Iris pigment epithelial cell (primary cell): ENCODE data around the gene DPRX.
"Not testable (repeated sequence)": the region's sequence is repeated elsewhere in the genome, so short reads cannot be mapped to it uniquely, and the experiment has no call there.

Experiments
- DNase-seq: peaks from one replicate; pipeline ENCODE4 v3.0.0-alpha.2; 2011; ENCODE audit warnings: low read depth

DPRX gene

DNA sequence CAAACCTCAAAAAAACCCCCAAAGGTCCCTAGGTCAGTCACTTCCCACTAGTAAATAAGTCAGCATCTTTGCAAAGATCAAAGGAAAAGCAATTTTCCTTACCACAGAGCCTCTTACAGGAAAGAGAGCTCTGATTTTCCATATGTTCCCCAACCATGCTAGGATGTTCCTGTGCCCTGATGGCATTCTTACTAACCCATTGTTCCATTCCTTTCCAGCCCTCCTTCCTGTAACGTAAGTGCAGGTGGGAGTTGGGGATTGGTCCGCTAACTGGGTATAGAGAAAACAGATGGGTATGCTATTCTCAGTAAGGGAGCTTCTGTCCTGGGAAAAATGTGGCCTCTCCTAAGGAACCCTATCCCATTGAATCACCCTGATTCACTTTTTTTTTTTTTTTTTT lies 14.3 kb downstream of the DPRX start:
- no peak for DNase-seq

DNA sequence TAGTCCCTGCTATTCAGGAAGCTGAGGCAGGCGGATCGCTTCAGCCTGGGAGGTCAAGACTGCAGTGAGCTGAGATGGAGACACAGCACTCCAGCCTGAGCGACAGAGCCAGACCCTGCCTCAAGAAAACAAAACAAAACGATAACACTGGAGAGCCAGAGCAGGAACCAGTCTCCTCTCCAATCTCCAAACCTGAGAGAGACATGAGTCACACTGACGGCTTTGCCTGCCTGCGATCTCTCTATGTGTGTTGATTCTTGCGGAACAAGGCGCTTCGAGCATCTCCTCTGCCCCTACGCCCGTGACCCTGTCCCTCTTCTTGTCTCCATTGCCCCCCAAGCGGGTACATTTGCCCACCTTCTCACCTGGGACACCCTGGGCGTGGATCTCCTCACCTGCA lies 15.6 kb downstream of the DPRX start:
- no peak for DNase-seq

DNA sequence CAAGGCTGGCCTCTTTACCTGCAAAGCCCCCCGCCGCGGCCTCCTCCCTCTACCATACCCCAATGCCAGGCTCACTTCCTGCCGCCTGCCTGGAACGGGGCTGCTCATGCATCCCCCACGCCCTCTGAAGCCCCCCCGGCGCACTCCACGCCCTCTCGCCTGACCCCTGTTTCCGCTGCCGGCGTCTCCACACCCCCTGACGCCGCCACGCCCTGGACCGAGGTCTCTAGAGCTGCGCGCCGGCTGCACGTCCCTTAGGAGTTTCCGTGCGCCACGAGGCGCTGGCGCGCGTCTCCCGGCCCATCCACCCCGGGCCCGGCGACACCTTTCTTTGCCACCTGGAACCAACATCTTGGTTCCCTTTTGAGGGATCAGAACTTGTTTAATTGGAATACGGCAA lies 16.0 kb downstream of the DPRX start:
- no peak for DNase-seq

DNA sequence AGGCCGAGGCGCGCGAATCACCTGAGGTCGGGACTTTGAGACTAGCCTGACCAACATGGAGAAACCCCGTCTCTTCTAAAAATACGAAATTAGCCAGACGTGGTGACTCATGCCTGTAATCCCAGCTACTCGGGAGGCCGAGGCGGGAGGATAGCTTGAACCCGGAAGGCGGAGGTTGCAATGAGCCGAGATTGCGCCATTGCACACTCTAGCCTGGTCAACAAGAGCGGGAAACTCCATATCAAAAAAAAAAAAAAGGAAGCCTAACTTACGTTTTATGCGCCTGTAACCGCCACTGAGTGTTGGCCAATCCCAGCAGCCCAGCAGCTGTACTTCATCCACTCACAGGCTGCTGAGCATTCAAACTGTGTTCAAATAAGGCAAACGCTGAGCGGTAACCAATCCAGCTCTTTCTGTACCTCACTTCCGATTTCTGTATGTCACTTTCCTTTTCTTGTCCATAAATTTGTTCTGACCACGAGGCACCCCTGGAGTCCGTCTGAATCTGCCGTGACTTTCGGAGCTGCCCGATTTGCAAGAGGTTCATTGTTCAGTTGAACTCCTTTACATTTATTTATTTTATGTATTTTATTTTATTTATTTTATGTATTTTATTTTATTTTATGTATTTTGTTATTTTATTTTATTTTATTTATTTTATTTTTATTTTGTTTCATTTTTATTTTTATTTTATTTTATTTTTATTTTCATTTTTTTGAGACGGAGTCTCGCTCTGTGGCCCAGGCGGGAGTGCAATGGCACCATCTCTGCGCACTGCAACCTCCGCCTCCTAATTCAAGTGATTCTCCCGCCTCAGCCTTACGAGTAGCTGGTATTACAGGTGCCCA lies 18.2 kb downstream of the DPRX start:
- no peak for DNase-seq

DNA sequence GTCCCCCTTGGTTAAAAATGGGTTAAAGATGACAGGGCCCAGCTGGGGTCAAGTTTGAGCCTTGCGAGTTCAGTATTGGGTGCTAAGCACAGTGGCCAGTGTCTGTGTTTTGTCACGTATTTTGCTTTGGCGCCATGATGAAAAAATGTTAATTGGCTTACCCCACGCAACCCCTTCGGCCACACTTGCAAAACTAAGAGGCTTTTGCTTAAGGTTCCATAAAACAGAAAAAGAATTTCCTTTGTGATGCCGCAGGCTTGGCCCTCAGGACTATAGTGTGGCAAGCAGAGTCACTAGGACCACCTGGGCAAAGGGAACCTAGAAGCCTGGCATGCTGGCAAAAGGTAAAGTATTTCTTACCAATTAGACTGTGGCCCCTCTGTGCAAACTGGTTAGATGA lies 20.7 kb downstream of the DPRX start:
- no peak for DNase-seq

DNA sequence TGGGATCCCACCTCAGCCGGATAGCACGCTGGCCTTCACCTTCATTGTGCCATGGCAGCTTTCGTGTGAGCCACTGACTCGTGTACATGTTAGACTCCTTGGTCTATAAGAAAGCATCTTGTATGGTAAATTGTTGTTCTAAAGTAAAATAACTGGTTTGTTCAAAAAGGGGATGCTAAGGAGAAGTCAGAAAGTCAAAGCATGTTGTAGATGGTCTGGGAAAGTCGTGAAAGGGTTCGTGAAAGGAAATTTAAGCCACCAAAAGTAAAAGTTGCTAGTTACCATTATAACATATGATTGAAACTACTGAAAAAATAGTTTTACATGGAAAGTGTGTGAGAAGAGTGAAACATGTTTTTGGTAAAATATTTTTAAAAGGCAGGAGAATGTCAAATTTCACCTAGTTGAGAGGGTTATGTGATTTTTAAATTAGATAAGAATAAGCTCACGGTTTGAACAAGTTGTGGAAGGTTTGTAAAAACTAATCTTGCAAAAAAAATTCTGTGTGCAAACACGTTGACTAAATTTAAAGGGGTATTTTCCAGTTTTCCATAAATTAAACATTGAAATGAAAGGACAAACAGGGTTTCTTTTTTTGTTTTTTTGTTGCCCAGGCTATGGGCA lies 23.4 kb downstream of the DPRX start:
- no peak for DNase-seq

DNA sequence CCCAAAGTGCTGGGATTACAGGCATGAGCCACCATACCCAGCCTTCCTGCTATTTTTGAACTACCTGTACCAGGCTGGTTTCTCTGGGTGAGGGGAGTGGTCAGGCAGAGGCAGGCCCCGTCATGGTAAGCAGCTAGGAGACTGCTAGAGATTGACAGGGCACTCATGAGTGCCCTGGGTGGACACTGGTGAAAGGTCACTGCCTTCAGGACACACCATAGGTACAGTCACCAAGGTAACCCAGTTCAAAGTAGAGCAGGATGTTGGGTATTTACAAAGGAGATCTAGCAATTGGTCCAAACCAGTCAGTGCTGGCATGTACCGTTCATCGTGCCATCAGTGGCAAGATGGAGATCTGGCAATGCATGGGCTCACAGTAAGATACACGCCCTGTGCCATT lies 25.5 kb downstream of the DPRX start:
- no peak for DNase-seq

DNA sequence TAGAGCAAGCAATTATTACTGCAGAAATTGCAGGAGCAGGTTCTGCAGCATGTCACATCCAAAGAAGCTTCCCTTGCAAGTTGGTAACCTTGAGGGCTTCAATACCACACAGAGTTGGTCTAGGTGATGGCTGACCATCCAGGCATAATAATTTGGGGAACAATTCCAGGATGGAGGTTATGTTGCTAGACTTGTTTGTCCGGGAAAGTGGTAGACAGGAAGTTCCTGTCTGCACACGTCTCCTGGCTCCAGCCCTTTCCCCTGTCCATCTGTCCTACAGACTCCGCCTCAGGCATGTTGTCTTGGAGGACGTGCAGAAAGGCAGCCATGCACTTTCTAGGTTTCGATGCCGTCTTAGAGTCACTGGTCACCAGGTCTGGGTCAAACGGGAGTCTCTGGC lies 26.0 kb downstream of the DPRX start:
- DNase-seq, result no peak

DNA sequence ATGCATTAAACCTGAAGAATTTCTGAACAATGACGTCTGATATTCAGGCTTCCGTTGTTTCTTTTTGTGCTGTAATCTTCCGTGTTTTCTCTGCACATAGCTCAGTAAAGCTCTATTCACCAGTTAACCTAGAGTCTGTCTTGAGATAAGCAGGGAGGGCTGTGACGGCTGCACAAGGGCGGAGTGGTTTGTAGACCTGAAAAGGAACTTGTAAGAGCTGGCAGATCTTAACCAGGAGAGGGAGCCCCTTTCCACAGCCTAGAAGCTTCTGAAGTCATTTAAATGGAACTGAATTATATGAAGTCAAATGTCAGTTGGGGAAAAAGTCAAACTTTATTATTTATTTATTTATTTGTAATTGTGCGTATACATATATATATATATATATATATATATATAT lies 27.5 kb downstream of the DPRX start:
- DNase-seq, result peak; percentile 63

DNA sequence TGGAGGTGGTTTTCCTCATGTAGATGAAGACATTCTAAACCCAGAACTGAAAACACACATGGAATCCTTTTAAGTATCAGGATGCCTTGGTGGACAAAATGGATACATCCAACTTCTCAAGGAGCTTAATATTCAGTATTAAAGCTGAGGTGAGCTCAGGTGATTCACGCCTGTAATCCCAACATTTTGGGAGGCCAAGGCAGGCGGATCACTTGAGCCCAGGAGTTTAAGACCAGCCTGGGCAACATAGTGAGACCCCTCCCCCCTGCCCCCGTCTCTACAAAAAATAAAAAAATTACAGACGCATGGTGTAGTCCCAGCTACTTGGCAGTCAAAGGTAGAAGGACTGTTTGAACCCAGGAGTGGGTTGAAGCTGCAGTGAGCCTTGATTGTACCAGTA lies 28.8 kb downstream of the DPRX start:
- no peak for DNase-seq

DNA sequence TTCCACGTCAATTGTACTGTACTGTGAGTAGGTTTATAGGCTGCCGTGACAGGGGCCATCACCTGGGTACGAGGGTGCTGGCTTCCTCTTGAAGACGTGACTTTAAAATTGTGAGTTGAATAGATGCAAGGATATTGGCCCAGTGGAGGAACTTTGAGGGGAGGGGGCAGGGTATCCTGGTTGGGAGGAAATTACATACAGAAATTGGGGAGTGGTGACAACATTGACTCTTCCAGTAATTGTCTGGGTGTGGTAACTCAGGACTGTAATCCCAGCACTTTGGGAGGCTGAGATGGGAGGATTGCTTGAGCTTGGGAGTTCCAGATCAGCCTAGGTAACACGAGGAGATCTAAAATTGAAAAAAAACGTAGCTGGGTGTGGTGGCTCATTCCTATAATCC lies 30.4 kb downstream of the DPRX start:
- no peak for DNase-seq

DNA sequence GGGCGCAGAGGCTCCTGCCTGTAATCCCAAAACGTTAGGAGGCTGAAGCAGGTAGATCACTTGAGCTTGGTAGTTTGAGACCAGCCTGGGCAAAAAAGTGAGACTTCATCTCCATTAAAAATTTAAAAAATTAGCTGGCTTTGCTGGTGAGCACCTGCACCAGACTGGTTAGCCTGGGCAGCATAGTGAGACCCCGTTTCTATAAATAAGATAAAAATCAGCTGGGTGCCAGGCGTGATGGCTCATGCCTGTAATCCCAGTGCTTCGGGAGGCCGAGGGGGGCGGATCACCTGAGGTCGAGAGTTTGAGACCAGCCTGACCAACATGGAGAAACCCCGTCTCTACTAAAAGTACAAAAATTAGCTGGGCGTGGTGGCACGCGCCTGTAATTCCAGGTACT lies 32.4 kb downstream of the DPRX start:
- no peak for DNase-seq

DNA sequence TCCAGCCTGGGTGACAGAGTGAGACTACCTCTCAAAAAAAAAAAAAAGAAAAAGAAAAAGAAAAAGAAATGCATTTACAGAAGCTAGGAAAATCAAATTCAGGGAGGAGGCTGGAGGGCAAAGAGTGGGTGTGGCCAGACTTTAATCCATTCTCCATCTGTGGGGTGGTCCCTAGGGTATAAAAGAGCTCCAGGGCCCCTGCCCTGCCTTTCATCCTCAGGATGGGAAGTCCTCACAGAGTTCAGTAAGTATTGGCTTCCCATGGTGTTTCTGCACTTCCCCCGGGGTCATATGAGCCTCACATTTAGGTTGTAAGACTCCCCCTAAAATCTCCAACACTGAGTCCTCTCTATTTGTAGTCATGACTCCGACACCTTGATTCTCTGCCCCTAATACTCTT lies 33.0 kb downstream of the DPRX start:
- no peak for DNase-seq

DNA sequence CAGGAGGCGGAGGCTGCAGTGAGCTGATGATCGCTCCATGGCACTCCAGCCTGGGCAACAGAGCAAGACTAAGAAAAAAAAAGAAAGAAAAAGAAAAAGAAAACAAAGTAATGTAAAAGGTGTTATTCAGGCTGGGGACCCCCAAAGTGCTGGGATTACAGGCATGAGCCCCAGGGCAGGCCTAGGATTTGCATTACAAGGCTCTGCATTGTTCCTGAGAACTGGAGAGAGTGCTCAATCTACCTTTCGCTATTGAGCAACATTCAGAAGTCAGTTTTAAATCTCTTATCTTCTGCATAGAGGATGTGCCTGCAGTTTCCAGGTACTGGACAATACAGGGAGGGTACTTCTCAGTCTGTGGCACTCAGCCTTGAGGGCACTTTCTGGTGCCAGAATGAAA lies 34.5 kb downstream of the DPRX start:
- DNase-seq, result not testable (repeated sequence)

DNA sequence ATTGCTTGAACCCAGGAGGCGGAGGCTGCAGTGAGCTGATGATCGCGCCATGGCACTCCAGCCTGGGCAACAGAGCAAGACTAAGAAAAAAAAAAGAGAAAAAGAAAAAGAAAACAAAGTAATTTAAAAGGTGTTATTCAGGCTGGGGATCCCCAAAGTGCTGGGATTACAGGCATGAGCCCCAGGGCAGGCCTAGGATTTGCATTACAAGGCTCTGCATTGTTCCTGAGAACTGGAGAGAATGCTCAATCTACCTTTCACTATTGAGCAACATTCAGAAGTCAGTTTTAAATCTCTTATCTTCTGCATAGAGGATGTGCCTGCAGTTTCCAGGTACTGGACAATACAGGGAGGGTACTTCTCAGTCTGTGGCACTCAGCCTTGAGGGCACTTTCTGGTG lies 37.0 kb downstream of the DPRX start:
- DNase-seq, result not testable (repeated sequence)

DNA sequence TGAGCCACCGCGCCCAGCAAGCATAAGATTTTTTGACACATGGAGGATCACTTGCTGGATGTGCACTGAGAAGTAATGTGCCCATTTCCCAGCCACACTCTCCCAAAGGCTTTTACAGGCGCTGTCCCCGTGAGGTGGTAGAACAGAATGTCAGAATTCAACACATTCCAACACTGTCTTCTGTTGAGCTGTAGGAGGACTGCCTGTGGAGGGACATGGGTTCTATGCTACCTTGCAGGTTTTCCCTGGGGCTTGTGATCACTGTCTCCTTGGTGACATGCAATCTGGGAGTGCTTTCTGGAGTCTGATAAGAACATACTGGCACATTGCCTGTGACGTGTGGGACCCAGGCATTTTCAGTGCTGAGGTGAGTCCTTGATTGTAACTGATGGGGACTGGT lies 38.5 kb downstream of the DPRX start:
- no peak for DNase-seq

DNA sequence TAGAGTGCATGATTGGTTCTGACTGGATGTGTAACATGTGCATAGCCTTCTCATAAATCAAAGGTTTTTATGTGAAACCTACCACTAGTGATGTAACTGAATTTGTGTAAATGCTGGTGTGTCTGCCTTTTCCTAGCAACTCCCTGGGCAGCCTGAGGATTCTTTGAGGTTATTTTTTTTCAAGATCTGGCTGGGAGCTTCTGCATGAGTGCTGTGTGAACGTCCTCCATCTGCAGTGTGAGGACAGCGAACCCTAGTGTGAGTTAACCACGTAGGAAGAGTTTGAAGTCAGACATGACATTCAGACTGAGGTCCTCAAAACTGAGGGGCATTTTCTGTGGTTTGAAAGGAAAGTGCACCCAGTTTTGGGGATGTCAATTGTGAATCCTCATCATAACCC lies 39.9 kb downstream of the DPRX start:
- DNase-seq, result no peak
